Ectodermal cell (in vitro differentiated cells): ENCODE results near the gene SPAG7.
"Not testable (repeated sequence)": the region's sequence is repeated elsewhere in the genome, so short reads cannot be mapped to it uniquely, and the experiment has no call there.

Source experiments
- H3K27ac ChIP-seq: 2 replicates; pipeline ENCODE4 v1.7.0; 2013; ENCODE audit warnings: mild to moderate bottlenecking, low read depth, low read length; ENCODE audit not compliant: insufficient read depth, poor library complexity, severe bottlenecking
- H3K27me3 ChIP-seq: 2 replicates; pipeline ENCODE4 v1.7.0; 2013; ENCODE audit warnings: mild to moderate bottlenecking, low read length; ENCODE audit not compliant: insufficient read depth, control insufficient read depth, poor library complexity, severe bottlenecking
- H3K36me3 ChIP-seq: one replicate; pipeline ENCODE4 v1.7.0; 2013; ENCODE audit warnings: low read length; ENCODE audit not compliant: control insufficient read depth, insufficient read depth
- H3K4me1 ChIP-seq: one replicate; pipeline ENCODE4 v1.7.0; 2013; ENCODE audit warnings: low read length; ENCODE audit not compliant: control insufficient read depth, insufficient read depth
- H3K4me3 ChIP-seq: 2 replicates; pipeline ENCODE4 v1.7.0; 2013; ENCODE audit warnings: low read depth, low read length, control low read depth; ENCODE audit not compliant: insufficient read depth
- H3K9me3 ChIP-seq: 2 replicates; pipeline ENCODE4 v1.7.0; 2013; ENCODE audit warnings: mild to moderate bottlenecking, low read length, moderate library complexity; ENCODE audit not compliant: control insufficient read depth
- WGBS, 2 experiments: methylation state at CpG; one replicate each; pipeline ENCODE4 v1.1.7; 2013; ENCODE audit warnings: missing lambda C conversion rate in 2 of 2; 5-methylcytosine and 5-hydroxymethylcytosine counted together

Gene SPAG7

DNA sequence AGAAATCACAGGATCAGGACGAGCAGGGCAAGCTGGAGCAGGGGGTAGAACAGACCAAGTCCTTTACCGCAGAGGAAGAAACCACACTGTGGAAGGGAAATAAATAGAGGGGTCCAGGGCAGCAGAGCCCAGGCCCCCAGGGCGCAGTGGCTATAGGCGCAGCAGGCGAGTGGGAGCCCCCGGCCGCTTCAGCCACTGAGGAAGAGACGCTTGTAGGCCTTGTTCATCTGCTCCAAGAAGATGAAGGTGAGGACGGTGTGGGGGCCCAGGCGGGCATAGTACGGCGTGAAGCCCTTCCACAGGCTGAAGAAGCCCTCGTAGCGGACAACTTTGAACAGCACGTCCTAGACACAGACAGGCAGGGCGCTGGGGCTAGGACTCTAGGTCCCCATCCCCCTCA, 30.1 kb downstream of the SPAG7 start:
- Histone ChIP-seq H3K4me3 (no peak overlapping the region), H3K9me3 (no peaks in the 10 kb centered on the region), H3K27ac (no peak overlapping the region), H3K36me3 (peaks cover 15% of the 10 kb centered on the region), H3K4me1 (peaks cover 15% of the 10 kb centered on the region), H3K27me3 (no peaks in the 10 kb centered on the region)
- 95 to 96% methylated on average over 16 of the region's 16 CpGs for WGBS, 2 experiments

DNA sequence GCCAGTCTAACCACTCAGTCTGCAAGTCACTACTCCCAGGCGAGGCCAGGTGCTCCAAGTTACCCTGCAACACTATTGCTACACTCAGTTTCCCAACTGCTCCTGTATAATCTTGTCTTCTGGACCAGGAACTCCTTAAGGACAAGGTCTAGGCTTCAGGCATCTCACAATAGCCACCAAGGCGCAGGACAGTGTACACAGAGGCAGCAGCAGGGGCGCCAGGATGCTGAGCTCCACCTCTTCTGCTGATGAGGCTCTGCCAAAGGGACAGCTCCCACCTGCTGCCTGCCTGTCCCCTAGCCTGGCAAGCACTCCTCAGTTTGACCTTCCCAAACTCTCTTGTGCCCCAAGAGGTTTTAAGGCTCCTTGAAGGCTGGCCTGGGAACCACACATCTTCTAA, 31.2 kb downstream of the SPAG7 start:
- H3K4me1 ChIP-seq = peaks cover 14% of the 10 kb centered on the region
- H3K36me3 ChIP-seq = peaks cover 9% of the 10 kb centered on the region
- H3K9me3 ChIP-seq = no peaks in the 10 kb centered on the region
- no peak overlapping the region for H3K4me3 ChIP-seq
- H3K27me3 ChIP-seq = no peaks in the 10 kb centered on the region
- WGBS, 2 experiments = 95 to 97% methylated on average over 3 of the region's 3 CpGs
- no peak overlapping the region for H3K27ac ChIP-seq

DNA sequence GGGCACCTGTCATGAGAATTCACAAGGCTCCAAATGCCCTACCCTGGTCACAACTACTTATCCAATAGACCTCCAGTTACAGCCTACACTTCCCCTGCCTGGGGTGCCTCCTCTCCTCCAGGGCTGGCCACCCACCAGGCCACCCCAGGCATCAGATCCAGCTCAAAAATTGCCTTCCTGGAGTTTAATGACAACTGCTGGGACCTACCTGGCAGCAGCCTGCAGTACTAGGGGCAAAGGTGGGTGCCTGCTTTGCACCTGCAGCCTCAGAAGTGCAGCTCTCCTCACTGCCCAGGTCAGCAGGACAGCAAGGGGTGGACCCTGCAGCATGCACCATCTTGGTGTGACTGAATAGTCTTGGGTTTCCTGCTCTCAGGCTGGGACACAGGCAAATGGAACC, 32.0 kb downstream of the SPAG7 start:
- H3K4me3 ChIP-seq = no peak overlapping the region
- H3K36me3 ChIP-seq = peaks cover 9% of the 10 kb centered on the region
- peaks cover 8% of the 10 kb centered on the region for H3K4me1 ChIP-seq
- no peaks in the 10 kb centered on the region for H3K9me3 ChIP-seq
- no peaks in the 10 kb centered on the region for H3K27me3 ChIP-seq
- no peak overlapping the region for H3K27ac ChIP-seq

DNA sequence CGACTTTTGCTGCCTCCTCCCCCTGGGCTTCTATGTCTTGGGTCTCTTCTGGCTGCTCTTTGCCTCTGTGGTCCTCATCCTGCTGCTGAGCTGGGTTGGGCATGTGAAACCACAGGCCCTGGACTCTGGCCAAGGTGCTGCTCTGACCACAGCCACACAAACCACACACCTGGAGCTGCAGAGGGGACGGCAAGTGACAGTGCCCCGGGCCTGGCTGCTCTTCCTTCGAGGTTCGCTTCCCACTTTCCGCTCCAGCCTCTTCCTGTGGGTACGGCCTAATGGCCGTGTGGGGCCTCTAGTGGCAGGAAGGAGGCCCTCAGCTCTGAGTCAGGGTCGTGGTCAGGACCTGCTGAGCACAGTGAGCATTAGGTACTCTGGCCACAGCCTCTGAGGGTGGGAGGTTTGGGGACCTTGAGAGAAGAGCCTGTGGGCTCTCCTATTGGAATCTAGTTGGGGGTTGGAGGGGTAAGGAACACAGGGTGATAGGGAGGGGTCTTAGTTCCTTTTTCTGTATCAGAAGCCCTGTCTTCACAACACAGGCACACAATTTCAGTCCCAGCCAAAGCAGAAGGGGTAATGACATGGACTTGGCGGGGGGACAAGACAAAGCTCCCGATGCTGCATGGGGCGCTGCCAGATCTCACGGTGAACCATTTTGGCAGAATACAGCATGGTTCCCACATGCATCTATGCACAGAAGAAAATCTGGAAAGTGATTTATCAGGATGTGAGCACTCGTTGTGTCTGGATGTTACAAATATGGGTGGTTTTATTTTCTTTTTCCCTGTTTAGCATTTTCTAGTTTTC, 33.2 kb downstream of the SPAG7 start:
- peaks cover 8% of the 10 kb centered on the region for H3K4me1 ChIP-seq
- no peak overlapping the region for H3K27ac ChIP-seq
- WGBS, 2 experiments = 71 to 77% methylated on average over 14 of the region's 14 CpGs
- no peak overlapping the region for H3K4me3 ChIP-seq
- no peaks in the 10 kb centered on the region for H3K27me3 ChIP-seq
- H3K9me3 ChIP-seq = no peaks in the 10 kb centered on the region
- H3K36me3 ChIP-seq = peaks cover 9% of the 10 kb centered on the region

DNA sequence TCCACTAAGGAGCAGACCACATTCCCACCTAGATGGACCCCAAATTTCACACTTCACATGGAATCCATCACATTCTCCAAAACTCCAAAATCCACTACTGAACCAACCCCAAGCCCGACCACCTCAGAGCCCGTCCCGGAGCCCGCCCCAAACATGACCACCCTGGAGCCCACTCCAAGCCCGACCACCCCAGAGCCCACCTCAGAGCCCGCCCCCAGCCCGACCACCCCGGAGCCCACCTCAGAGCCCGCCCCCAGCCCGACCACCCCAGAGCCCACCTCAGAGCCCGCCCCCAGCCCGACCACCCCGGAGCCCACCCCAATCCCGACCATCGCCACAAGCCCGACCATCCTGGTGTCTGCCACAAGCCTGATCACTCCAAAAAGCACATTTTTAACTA, 34.0 kb downstream of the SPAG7 start:
- WGBS, 2 experiments = 90 to 92% methylated on average over 14 to 16 of the region's 16 CpGs
- H3K27ac ChIP-seq = no peak overlapping the region
- no peaks in the 10 kb centered on the region for H3K9me3 ChIP-seq
- H3K4me3 ChIP-seq = no peak overlapping the region
- no peaks in the 10 kb centered on the region for H3K27me3 ChIP-seq
- H3K36me3 ChIP-seq = peaks cover 9% of the 10 kb centered on the region
- H3K4me1 ChIP-seq = peaks cover 5% of the 10 kb centered on the region

DNA sequence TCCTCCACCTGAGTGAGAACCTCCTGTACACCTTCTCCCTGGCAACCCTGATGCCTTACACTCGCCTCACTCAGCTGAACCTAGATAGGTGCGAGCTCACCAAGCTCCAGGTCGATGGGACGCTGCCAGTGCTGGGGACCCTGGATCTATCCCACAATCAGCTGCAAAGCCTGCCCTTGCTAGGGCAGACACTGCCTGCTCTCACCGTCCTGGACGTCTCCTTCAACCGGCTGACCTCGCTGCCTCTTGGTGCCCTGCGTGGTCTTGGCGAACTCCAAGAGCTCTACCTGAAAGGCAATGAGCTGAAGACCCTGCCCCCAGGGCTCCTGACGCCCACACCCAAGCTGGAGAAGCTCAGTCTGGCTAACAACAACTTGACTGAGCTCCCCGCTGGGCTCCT, 34.9 kb downstream of the SPAG7 start:
- Histone ChIP-seq H3K36me3 (peaks cover 7% of the 10 kb centered on the region), H3K27ac (no peak overlapping the region), H3K27me3 (no peaks in the 10 kb centered on the region), H3K9me3 (no peaks in the 10 kb centered on the region), H3K4me3 (no peak overlapping the region), H3K4me1 (no peaks in the 10 kb centered on the region)
- 90% methylated on average over 12 of the region's 12 CpGs for WGBS, 2 experiments

DNA sequence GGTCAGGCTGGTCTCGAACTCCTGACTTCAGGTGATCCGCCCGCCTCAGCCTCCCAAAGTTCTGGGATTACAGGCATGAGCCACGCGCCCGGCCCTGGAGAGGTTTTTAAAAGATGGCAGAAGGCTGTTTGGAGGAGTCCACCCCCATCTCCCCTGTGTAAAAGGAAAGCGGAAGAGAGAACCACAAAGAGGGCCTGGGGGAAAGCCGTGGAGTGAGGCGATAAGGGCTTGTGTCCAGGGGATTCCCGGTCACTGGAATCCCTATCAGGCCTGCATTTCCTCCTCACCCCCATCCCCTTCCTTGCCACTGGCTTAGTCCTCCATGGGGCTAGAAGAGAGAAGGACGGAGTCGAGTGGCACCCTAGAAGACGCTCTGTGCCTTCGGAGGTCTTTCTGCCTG, 35.7 kb downstream of the SPAG7 start, which contains the start of gene GP1BA:
TSS of gene GP1BA (plus strand) at position 315 of the 400 bp plus-strand sequence. CDS start 328 bp downstream, outside the sequence.
- WGBS, 2 experiments = 93 to 96% methylated on average over 14 of the region's 14 CpGs
- H3K27ac ChIP-seq = no peak within 1 kb of the TSS
- H3K9me3 ChIP-seq = no peaks in the 10 kb centered on the region

DNA sequence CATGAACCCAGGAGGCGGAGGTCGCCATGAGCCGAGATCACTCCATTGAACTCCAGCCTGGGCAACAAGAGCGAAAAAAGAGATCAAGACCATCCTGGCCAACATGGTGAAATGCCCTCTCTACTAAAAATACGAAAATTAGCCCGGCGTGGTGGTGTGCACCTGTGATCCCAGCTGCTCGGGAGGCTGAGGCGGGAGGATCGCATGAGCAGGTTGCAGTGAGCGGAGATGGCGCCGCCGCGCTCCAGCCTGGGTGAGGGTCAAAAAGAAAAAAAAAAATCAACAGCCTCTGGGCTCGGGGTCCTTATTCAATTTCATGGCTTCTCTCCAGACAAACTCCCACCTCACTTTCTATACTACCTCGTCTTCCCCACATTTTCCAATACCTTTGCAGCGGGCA, 38.7 kb downstream of the SPAG7 start:
- Histone ChIP-seq H3K9me3 (no peaks in the 10 kb centered on the region), H3K27me3 (no peaks in the 10 kb centered on the region), H3K4me3 (no peak overlapping the region), H3K36me3 (no peaks in the 10 kb centered on the region), H3K4me1 (no peaks in the 10 kb centered on the region), H3K27ac (no peak overlapping the region)
- 93 to 95% methylated on average over 18 of the region's 18 CpGs for WGBS, 2 experiments

More for the DNA sequence above, 35.7 kb downstream of the SPAG7 start, which contains the start of gene GP1BA:
- no peaks in the 10 kb centered on the region for H3K4me1 ChIP-seq
- no peaks in the 10 kb centered on the region for H3K36me3 ChIP-seq
- H3K4me3 ChIP-seq = no peak within 1 kb of the TSS
- H3K27me3 ChIP-seq = no peaks in the 10 kb centered on the region

DNA sequence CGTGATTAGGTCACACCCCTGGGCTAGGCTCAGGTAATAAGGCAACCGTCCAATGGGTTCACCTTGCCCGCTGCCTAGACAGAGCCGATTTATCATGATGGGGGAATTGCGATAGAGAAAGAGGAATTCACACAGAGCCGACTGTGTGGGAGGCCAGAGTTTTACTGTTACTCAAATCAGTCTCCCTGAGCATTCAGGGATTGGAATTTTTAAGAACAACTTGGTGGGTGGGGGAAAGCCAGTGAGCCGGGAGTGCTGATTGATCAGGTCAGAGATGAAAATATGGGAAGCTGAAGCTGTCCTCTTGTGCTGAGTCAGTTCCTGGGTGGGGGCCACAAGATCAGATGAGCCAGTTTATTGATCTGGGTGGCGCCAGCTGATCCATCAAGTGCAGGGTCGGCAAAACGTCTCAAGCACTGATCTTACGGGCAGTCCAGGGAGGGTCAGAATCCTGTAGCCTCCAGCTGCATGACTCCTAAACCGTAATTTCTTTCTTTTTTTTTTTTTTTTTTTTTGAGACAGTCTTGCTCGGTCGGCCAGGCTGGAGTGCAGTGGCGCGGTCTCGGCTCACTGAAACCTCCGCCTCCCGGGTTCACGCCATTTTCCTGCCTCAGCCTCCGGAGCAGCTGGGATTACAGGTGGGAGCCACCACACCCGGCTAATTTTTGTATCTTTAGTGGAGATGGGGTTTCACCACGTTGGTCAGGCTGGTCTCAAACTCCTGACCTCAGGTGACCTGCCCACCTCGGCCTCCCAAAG, 40.9 kb downstream of the SPAG7 start:
- not testable (repeated sequence) for H3K4me1 ChIP-seq, H3K27ac ChIP-seq, H3K4me3 ChIP-seq, H3K27me3 ChIP-seq, H3K9me3 ChIP-seq, H3K36me3 ChIP-seq
- WGBS, 2 experiments = 93 to 94% methylated on average over 24 of the region's 24 CpGs

DNA sequence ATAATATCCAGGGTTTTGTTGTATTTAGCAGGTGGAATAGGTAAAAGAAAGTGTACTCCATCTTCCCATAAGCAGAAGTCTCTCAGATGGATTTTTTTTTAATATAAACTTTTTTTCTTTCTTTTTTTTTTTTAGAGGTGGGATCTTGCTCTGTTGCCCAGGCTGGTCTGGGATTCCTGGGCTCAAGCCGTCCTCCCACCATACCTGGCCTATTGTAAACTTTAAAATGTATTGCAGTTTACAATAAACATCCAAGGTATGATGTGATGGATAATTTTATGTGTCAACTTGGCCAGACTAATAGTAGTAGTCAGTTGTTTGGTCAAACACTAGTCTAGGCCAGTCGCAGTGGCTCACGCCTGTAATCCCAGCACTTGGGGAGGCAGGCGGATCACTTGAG, 46.3 kb downstream of the SPAG7 start:
- no peak overlapping the region for H3K27ac ChIP-seq
- no peaks in the 10 kb centered on the region for H3K9me3 ChIP-seq
- no peaks in the 10 kb centered on the region for H3K36me3 ChIP-seq
- no peaks in the 10 kb centered on the region for H3K4me1 ChIP-seq
- WGBS, 2 experiments = 82 to 95% methylated on average over 3 to 4 of the region's 4 CpGs
- no peaks in the 10 kb centered on the region for H3K27me3 ChIP-seq
- no peak overlapping the region for H3K4me3 ChIP-seq
